HG03432 (cell line): ENCODE results near the gene LSM3.
A peak's percentile ranks its signal among the peaks of the same experiment; 100 is the strongest.

Experiments used
- ATAC-seq: cut with Tn5 transposase; IDR thresholded peaks from one replicate; pipeline ENCODE4 v1.9.1; 2021; ENCODE audit warnings: mild to moderate bottlenecking, moderate library complexity; ENCODE audit not compliant: unreplicated experiment

LSM3 gene

DNA sequence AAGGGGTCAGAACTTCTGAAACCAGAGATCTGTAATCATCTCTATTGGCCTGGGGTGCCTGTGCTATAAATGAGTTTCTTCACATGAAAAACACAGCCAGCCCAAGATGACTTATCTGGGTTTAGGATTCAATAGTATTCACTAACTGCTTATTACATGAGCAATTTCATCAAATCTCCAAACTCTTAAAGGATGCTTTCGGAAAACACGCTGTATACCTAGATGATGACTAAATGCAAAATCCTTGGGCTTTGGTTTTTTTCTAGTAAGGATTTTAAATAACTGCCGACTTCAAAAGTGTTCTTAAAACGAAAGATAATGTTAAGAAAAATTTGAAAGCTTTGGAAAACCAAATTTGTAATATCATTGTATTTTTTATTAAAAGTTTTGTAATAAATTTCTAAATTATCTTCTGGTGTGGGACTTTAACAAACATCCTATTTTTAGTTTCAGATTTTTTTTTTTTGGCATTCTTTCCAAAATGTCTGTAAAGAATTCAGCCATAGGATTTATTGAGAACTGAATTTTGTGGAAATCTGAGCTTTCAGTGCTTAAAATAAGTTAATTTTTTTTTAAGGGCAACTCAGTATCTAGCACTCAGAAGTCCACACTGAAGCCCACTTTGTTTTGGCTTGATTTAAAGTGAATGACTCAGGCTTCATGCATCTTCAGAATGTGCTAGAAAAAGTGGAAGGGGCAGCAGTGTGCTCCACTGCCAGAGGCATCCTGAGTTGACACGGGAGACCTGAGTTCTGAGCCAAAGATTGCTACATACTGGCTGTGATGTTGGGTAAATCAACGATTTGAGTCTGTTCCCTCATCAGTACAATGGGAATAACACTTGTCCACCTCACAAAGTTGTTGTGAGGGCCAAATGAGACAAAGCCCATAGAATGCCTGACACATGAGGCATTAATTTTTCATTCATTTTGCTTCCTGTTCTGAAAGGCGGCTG, 35.1 kb upstream of the LSM3 start:
- ATAC-seq: no peak

DNA sequence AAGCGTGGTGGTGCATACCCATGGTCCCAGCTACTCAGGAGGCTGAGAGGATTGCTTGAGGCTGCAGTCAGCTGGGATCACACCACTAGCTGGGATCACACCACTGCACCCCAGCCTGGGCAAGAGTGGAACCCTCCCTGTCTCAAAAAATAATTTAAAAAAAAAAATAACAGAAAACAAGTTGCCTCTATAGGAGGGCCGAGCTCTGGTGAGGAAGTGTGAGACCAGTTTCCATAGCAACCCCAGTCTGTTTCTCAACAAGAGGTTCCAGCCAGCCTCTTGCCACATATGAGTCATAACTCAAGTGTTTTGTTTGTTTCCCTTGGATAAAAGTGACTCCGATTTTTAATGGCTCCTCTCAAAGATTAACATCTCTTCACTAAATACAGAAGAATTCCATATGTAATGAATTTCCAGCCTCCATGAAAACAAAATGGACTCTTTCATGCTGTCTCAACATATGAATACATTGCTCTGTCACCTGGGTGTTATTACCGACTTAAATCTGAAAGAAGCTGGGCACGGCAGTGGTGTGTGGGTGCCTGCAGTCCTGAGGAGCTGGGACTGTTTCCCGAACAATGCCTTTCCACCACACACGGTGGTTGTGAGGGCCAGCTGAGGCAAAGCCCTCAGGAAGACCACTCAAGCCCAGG, 34.1 kb upstream of the LSM3 start:
- peak; percentile 96 for ATAC-seq

DNA sequence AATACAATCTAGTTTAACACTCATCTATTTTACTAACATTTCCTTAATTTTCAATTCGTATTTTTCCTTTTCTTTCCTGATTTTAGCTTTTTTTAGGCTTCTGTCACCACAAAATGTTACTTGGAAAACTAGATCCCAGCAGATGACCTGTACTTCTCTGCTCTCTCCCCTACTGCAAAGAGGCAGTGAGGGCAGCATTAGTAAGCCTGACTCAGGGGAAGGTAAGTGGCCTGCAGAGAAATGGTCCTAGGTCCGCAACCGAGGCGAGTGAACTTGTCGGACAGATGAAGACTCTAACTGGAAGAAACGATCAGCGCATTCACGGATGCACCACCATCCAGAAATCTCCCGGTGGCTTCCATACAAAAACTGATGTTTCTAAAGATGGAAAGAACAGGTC, 33.4 kb upstream of the LSM3 start:
- ATAC-seq: no peak

DNA sequence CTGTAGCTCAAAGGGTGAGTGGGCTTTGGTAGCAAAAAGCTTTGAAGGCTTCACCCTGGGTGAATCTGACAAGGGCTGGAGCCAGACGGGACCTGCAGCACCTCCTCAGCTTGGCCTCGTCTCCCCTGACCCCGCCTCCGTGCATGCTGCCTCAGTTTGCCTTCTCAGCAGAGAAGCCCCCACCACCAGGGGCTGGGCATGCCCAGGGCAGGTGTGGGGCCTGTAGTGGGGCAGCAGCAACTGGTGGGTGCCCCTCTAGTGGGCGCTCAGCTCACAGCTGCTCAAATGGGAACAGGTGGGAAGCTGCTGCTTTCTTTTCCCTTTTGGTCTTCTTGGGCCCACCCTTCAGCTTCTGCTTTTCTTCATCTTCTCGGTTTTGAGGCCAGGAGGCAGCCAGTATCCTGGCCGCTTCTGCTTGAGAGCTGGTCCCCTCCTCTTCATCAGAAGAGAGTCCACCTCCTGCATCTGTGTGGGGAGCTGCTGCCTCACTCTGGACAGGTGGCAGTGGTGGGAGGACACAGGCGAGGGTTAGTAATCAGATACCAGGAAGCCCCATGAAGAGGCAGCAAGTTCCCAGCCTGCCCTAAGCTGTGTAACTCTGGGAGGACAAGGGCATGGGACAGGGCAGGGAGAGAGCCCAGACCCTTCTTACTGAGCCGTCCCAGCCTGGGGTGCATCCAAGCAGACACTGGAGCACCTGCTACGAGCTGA, 32.8 kb upstream of the LSM3 start:
- no peak for ATAC-seq

DNA sequence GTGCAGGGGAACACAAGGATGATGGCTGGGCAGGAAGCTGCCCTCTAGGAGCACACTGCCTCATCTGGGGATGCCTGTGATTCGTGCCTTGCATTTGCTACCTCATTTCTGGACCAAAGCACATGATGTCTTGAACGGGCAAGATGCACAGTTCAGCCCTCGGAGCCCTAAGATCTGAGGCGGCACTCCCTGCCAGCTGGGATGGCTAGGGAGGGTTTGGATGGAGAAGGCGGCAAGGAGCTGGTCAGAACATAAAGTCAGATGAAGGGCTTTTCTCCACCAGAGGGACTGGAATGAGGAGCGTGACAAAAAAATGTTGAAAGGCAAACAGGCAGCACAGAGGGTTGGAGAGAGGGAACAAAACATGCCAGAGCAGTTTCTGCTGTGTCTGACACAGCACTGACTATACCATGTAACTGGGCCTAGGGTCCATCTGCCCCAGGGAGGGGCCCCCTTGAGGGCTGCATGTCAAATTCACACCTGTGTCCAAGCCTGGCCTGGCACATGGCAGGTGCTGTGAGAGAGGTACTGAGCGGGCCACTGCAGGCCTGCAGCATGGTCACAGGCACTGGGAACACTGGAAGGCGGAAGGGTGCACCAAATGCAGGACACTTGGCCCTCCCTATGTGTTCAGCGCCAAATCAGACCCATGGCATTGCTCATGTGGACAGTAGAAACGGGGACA, 32.1 kb upstream of the LSM3 start:
- no peak for ATAC-seq

DNA sequence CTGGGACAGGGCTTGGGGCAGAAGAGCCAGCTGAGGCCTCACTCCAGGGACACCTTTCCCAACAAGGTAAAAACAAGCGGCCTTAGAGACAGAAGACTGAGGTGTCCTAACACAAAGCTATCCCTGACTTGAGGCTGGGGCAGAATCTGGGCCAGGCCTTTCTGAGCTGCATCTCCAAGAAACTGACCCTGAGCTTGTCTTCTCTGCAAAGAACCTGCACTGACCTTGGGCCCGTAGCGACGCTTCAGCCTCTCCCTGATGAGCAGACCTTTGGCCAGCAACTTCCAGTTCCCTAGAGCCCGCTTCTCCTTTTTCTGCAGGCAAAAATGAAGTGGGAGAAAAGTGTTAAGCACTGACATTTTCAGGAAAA, 31.6 kb upstream of the LSM3 start:
- ATAC-seq: no peak

DNA sequence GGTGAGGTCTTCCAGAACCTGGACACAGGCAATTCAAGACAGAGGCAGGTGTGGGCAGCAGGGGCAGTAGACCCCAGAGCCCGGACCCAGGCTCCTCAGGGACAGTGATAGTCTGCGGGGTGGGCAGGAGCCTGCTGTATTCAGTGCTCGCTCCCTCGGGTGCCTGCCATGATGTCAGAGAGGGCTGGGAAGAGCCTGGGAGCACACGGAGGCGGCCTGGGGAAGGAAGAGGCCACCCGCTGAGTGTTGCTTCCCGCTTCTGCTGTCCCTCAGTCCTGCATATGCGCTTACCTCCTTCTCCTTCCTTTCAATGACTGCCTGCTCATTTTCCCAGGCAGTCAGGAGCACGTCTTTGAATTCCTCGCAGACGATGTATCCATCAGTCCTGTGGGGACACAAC, 31.0 kb upstream of the LSM3 start:
- no peak for ATAC-seq

DNA sequence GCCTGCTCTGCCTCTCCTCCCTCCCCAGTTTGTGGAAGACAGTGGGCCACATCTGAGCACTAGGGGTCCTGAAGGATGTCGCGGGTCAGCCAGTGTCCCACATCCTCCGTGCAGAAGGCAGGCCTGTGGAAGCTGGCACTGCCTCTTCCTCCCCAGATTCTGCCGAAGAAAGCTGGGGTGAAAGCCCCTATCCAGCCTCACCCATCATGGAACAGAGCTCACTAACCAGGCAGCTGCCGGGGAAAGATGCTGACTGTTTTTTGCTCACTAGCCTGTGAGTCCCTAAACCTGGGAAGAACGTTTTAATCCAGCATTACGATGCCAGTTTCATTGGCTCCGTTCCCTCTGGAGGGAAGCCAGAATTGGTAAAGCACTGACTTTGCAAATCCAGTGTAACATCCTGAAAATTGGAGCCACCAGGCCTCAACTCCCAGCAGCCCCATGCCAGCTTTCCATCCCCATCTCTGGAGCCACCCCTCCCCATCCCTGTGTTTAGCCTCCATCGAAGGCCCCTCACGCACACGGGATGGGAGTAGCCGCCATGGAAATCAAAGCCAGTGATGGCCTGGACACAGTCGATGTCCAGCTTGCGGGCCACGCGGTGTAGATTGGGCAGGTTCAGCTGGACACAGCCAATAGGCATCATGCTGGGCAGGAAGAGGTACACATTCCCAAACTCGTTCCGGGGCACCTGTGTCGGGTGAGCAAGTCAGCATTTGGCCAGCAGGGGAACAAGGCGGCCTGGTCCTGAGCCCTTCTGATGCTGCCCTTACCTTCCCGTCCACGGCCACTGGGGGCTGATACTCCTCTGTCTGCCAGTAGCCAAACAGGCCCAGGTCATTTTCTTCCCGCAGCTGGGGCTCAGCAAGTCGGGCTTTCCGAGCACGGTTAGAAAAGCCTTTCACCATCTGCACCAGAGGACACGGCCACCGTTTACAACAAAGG, 30.3 kb upstream of the LSM3 start:
- no peak for ATAC-seq

DNA sequence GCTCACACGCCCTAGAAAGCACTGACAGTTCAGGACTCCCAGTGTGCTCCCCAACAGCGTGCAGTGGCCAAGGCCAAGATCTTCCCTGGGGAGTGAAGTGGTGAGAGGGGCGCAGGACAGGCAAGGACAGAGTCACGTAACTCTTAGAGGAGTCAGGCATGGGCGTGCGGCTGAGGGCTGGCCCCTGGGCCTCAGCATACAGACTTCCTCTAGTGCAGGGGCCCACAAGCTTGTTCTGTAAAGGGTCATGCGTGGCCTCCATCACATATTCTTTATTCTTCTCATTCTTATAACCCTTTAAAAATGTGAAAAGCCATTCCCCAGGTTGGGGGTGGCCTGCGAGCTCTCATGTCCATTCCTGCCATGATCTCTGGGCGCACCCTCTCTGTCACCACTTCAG, 28.5 kb upstream of the LSM3 start:
- ATAC-seq: no peak

DNA sequence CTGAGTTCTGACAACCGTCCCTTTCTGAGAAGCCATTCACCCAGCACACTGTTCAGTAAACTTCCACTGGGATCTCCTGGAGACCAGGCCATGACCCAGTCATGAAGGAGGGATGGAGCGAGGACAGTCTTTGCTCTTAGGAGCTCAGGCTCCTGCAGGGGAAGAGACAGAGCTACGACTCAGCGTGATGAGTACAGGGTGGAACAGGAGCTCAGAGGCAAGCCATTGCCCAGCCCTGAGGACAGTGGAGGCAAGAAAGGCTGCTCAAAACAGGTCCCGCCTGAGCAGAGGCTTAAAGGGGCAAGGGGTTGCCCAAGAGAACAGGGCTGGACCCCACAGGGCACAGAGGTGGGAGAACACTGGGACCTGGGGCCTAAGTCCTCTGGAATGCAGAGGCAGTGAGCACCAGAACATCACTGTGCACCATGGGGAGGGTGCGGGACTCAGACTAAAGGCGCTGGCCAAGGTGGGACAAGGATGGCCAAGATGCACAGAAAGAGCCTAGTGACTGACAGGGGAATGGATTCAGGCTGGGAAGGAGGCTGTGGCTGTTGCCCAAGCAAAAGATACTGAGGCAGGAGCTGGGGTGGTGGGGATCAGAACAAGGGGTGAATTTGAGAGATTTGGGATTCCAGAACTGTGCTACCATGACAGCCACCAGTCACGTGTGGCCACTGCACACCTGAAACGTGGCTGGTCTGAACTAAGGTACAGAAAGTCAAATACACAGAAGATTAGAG, 28.0 kb upstream of the LSM3 start:
- no peak for ATAC-seq

DNA sequence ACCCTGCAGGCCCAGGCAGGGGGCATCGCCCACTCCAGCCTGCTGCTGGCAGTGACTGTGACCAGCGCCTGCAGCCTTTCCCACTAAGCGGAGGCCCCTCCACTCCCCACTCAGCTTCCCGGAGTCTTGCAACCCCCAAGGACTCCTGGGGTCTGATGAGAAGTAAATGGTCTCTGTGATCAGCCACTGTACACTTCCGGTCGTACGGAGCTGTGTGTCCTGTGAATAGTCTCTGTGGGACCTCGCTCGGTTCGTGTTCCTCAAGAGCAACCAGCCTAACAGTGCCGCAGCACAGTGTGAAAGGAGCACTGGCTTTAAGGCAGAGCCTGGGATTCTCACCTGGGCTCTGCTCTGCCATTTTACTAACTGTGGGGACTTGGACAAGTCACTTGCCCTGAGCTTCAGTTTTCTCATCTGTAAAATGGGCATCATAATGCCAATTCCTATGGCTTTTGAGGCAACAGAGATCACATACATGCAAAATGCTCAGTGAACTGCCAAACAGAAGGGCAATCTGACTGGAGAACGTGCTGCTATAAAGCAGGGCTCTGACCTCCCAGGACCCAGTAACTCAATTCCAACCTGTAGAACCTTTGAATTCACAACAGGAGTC, 27.0 kb upstream of the LSM3 start:
- ATAC-seq: no peak

DNA sequence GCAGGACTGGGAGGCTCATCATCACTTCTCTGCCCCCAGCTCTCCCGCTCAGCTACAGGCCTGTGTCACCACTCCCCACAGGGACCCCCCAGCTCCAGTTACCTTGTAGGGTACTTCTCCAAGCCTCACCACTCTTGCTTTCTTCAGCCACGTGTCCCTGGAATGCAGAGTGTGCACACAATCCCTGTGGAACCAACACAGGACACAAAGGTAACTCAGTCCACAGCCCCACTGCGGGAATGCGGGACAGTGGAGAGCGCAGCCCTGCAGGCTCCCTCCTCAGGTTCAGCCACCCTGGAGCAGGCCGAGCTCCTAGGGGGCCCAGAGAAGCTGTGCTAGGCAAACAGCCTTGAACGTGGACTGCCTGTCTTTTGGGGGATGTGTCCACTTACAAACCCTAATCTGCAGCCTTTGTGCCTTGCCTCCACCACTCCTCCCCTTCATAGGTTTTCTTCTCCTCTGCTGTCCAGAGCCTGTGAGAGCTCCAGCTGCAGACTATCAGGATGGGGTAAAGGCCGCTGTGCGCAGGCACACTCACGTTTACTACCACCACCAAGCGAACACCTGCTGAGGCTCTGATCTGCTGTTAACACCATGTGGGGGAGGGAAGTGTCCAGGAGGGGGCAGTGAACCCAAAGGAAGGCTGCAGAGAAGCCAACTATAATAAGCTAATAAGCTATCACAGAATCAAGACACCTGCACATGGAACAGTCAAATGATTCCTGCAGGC, 26.2 kb upstream of the LSM3 start:
- no peak for ATAC-seq

DNA sequence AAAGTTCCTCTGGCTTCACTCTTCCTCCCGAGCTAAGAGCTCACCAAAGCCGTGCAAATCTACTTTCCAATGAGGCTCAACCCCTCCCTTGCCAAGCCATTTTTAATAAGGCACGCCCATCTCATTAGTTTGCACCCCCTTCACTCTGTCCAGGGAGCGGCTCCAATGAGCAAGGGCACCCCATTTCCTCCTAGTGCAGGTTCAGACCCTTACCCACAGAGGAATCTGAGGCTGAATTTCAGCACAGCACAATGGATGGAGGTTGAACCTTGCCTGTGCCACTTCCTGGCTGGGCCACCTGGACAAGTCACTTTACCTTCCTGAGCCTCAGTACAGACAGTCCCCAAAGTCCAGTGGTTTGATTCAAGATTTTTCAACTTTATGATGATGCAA, 25.7 kb upstream of the LSM3 start:
- no peak for ATAC-seq

DNA sequence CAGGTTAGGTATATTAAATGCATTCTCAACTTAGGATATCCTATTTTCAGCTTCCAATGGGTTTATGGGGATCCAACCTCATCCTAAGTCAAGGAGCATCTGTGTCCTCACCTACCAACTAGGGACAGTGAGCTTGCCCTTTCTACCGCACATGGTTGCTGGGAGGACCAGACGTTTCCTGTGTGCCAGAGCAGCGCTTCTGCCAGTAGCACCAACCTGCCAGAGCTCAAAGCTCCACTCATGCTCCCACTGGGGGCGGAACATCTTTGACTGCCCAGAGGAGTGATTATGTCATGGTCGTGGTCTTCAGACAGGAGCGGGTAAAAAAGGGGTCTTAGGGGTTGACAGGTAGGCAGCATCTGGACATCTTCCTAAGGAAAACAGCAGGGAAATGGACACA, 25.0 kb upstream of the LSM3 start:
- ATAC-seq: no peak

DNA sequence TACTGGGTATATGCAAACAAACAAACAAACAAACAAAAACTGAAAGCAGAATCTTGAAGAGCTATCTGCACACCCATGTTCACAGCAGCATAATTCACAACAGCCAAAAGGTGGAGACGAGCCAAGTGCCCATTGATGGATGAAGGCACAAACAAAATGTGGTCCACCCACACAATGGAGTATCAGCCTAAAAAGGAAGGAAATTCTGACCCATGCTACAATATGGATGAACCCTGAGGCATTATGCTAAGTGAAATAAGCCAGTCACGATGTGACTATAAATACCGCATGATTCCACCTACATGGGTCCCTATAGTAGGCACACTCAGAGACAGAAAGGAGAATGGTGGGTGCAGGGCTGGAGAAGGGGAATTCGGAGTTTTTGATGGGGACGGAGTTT, 24.3 kb upstream of the LSM3 start:
- no peak for ATAC-seq

DNA sequence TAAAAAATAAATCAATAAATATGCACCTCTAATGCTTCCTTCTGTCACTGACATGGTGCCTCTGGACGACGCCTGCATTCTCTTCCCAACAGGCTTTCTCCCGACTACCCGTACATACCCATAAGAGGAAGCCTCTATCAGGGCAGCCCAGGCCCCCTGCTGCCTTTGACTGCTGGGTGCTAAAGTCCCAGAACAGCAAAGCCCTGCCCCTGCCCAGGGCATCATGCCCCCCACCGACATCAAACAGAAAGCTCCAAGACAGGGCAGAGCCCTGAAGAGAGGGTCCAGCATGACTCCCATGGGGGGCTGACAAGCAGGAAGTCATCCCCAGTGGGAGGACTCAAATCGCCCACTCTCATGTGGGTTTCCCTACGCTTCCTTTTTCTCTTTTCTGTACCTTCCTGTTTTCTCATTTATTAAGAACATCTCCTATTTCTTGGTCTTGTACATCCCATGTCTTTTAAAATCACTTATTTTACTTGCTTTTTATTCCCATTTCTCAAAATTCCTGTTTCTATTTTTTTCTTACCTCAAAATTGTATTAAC, 23.6 kb upstream of the LSM3 start:
- ATAC-seq: no peak

DNA sequence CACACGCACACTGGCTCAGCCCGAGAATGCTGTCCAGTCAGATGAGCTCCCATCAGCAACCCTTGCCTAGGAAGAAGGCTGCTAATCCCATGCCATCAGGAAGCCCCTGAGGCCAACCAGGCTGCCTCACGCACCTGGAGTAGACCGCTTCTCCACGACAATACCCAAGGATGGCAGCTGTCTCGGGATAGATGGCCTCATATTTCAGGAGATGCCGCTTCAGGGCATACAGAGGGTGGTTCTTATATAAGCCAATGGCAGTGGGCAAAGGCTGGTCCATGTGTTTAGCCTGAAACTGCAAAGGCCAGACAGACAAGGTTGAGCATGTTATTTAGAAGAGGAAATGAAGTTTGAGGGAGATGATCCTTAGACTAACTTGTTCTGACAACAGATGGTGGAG, 22.4 kb upstream of the LSM3 start:
- ATAC-seq: no peak
